Renal pelvis (tissue), 4 donors: ENCODE results near the gene FRMD5. TPM values are rescaled to one million over a fixed set of nuclear protein-coding genes. Genes with fewer than 3 reads are reported as not detected.

Experiments used
- DNase-seq: peaks from one replicate; pipeline ENCODE4 v3.0.0-alpha.2; 2013
- polyA plus RNA-seq, 3 donors: library from polyadenylated mRNA; unstranded; fragments of 120-200 nt; gene quantifications; one replicate each; pipeline ENCODE4 v1.2.1, GENCODE V29; 2013; ENCODE audit not compliant: insufficient read length in 3 of 3

The FRMD5 gene
- polyA plus RNA-seq, 3 donors = 1.1 to 2.7 (median 1.9) TPM

DNA sequence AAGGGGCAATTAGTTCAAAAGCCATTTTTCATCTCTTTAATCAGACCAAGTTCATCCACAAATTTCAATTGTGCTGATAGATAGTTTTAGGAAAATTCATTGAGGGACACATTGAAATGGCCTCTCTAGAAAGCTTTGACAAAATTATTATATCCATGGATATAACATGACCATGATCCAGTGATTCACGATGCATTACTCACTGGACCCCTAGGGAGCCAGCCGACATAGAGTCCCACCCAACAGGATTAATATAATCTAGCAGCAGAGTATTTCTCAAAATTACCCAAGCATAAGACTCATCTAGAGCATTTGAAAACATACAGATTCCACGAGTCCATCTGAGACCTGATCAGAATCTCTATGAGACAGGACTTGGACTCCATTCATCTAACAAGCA, 100.3 kb downstream of the FRMD5 start:
- DNase-seq = no peak

DNA sequence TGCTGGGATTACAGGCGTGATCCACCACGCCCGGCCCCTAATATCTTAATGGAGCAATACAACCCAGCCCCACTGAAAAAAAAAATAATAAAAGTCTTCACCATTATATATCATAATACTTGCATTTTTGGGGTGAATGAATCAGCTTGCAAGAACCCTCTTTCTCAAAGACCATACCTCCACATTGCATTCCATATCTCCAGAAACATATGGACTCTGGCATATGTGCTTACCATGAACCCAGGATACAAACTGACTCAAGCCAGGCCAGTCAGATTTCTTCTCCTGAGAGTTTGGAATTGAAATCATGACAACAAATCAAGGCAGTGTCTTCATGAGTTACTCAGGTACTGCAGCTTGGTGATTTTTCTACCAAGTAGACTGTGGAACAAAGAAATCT, 101.2 kb downstream of the FRMD5 start:
- DNase-seq = no peak

DNA sequence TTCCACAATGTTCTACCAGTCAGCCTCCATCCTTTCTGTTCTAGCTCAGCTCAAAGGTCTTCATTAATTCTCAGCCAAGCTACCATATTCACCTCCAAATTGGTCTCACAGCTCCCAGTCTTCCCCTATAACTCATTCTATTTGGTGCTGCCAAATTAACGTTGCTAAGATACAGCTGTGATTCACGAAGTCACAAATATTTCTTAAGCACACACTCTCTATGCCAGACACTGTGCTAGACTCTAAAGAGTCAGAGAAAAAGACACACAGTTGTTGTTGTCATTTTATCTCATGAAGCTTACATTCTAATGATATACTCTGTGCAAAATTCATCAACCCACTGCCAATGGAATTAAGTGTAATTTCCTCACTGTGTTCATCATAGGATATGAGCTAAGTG, 102.8 kb downstream of the FRMD5 start:
- DNase-seq = no peak

DNA sequence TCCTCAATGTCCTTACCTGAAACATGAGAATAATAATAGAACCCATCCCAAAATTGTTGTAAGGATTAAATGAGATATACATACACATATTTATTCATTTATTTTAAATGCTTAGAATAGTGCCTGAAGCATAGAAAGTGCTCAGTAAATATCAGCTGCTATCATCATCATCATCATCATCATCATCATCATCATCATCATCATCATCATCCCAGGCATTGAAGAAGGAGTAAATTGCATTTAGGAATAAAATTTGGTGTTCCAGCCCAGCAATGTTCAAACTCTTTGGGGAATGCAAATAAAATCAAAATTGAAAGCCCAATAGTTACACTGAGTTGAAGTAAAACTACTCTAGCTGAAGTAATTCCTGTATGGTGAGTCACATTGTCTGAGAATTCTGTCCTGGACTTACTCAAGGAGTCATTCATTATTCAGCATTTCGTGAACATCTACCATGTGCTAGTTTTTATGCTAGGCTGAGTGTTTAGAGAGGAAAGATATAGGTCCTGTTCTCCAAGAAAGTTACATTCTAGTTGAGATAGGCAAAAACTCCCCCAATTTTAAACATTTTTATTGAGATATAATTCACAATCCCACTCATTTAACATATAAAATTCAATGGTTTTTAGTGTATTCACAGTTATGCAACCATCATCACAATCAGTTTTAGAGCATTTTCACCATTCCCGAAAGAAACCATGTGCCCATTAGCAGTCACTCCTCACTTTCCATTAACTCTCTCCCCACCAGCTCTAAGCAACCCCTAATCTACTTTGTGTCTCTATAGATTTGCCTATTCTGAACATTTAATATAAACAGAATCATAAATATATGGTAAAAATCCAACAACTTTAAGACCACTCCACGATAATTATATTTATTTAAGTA, 107.2 kb downstream of the FRMD5 start:
- DNase-seq = no peak

DNA sequence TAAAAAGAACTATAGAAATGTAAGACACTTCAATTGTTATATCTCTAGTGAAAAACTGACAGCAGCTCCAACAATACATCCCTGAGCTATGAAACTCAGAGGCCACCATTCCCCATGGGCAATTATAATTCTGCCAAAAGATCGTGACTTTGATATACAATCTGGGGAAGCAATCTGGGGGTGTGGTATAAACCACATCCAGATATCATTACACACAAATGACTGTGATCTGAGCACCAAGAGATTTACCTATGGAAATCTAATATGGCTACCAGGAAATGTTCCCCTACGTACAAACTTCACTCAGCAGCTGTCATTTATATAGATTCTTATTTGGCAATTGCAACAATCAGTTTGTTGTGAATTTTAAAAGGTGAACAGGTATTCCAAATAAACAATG, 110.3 kb downstream of the FRMD5 start:
- DNase-seq = no peak

DNA sequence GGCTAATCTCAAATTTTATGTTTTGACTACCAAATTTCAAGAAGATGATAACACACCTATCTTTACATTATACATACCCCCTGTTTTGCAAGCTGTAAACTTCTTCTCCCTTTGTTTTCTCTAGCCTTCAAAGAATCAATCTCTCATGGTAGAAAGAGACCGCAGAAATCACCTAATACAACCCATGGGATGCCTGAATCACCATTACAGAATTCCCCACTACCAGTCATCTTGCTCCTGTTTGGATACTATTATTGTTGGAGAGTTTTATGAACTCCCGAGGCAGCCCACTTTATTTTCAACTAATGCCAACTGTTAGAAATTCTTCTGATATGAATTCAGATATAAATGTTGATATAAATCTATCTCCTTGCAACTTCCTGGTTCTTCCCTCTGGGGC, 110.9 kb downstream of the FRMD5 start:
- no peak for DNase-seq

DNA sequence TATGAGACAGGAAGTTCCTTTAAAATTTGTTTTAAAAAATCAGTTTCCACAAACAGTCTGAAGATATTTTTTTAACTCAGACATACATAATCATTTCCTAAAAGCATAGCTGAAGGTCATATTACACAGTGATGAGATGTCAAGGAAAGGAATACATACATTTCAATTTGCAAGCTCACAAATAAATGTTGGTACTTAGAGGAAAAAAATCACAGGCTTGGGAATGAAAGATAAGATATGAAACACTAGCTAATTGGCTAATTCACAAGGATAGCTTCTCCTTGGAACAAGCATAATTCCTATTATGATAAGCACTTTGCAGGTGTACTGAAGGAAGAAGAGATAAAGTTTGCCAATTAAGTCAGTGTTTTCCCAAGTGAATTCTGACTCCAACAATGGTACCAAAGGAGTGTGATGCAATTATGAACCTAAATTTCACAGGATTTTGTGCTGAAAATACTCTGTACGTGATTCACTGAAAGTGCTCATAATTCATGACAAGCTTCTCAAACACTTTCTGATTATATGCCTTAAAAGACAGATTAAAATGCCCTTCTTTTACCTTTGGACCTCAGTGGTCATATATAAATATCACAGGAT, 112.4 kb downstream of the FRMD5 start:
- DNase-seq = no peak

DNA sequence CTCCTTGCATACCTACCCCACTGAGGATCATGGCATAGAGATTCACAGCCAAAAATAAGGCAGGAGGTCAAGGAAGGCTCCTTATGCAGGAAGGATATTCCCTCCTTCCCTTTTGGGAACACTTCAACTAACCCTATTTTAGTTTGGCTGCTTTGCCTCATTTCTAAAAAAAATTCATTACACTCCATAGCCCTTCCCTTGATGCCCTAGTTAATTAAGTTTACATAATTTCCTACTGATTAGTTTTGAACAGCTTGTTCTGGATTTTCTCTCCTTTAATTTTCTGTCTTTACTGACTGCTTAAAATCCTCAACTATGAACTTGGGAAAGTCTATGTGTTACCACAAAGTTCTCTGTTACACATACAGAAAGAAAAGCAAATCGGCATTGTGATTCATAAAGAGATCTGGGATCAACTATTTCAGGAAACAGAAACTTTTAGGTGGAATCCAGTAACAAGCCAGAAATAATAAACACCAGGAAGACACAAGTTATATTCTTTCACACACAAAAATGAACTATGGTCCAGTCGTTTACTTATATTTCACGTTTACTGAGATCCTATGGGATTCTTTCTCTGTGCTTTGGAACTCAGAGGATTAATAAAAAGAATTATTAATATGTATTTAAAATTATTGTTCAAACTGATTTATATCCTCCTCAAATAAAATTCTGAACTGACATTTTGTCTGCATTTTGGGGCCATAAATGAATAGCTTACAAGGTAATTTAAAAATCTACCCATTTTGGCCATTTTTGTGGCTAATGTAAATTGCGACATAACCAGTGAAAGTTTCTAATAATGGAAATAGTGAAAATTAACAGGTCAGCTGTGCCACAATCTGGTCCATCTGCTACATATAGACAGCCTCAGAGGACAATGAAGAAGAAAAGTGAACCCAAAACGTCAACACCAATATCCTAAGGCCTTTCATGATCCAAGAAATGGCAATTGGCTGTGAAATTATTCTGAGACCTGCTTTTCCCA, 113.8 kb downstream of the FRMD5 start:
- no peak for DNase-seq

DNA sequence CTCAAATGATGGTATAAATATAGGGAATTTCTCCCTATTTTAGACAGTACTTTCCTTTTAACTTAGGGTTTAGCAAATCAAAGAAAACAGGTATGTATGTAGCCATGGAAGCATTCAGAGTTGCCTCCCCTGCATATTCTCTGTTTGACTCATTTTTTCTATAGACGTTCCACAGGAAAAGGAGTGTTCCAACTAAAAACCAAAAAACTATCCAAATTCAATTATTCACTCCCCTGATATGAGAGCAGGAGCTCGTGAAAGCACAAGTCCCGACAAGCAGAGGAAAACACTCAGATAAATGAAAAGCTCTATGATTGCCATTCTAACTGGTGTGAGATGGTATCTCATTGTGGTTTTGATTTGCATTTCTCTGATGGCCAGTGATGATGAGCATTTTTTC, 119.5 kb downstream of the FRMD5 start:
- no peak for DNase-seq

DNA sequence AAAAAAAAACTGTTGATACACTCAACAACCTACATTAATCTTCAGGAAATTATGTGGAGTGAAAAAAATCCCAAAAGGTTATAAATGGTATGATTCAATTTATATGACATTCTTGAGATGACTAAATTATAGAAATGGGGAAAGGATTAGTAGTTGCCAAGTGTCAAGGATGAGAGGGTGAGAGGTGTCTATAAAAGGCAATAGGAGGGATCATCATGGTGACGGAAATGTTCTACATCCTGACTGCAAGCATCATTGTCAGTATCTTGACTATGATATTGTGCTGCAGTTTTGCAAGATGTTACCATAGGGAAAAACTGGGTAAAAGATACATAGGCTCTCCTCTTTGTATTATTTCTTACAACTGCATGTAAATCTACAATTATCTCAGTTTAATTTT, 125.6 kb downstream of the FRMD5 start:
- no peak for DNase-seq

DNA sequence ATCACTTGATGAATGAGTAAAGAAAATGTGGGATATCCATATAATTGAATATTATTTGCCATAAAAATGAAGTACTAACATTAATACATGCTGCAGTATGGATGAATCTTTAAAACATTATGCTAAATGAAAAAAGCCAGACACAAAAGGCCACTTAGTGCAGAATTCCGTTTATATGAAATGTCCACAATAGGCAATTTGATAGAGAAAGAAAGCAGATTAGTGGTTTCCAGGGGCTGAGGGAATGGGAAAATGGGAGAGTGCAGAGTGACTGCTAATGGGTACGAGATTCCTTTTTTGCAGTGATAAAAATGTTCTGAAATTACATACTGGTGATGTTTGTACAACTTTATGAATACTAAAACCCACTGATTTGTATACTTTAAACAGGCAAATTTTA, 126.7 kb downstream of the FRMD5 start:
- no peak for DNase-seq

DNA sequence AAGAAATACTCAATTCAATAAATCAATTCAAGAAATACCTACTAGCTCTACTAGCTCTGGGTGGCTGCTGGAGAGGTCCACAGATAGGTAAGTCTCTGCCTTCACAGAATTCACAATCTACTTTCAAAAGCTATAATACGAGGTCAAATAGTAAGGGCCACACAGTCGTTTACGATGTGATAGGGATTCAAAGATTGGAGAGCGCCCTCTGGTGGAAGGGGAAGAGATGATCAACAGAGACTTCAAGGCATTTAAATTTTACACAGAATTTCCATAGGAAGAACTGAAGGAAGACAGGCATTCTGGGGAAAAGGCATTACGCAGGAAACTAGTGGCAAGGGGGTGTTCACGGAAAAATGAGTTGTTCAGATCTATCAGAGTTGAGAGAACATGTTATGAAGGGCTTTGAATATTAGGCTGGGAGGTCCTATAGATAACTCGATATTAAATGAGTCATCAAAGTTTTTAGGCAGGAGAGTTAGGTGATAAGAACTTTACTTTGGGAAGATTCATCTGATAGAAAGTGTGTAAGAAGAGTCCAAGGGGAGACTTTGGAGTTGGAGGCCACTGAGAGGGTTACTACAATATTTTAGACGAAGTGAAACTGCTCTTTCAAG, 128.8 kb downstream of the FRMD5 start:
- peak; percentile 24 for DNase-seq

DNA sequence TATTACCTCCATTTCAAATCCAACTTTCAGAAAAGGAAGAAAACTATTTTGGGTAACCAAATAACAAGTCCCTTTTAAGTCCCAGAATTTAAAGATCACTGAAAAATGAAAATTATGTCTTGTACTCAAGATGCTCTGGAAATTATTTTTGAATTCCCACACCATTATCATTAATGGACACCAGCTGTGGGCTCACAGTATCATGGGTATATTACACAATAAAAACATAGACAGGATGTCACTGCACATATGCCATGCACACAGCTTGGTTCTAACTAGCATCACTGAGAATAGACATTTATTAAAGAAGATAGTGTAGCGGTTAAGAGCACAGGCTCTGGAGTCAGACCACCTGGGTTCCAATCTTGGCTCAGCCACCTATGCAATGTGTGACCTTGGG, 130.4 kb downstream of the FRMD5 start:
- no peak for DNase-seq

DNA sequence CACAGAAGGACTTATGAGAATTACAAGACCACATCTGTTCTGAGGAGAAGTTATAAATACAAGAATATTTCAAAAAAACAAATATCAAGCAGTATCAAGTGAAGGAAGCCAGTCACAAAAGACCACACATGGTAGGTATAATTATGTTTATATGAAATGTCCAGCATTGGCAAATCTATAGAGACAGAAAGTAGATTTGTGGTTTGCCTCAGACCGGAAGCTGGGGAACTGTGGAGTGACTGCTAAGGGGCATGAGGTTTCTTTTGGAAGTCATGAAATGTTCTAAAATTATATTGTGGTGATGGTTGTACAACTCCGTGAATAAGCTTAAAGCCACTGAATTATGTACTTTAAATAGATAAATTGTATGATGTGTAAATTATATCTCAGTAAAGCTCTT, 136.9 kb downstream of the FRMD5 start:
- DNase-seq = no peak

DNA sequence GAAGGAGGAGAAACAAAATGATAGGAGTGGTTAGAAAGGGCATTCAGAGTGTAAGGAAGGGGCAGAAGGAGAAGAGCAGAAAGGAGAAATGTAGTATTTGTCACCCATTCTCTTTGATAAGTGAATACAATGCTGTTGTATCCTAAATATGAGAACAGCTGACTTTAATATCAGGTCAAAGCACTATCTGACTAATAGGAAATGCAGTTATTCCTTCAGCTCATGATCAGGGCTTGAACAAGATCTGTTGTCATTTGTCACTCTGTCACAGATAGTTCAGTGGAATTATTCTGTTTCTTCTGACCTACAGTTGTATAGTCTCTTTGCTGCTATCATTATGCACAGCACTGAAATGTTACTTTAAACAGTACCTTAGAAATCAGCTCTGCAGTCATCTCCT, 149.4 kb downstream of the FRMD5 start:
- no peak for DNase-seq

DNA sequence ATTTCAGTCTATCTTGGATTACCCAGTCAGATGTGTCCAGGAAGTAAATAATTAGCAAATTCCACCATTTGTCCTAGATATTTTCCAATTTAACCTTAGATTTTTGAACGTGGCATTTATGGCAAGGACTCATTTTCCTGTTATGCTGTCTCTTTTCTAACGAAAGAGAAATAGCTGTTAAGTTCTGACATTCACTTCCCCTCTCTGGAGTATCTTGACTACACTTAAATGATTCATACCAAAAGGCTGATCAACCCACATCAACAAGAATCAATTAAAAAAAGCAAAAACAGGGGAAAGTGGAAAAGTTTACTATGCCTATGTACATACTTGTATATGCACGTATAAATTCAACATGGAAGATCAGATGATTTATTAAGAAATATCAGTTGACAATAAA, 149.9 kb downstream of the FRMD5 start:
- no peak for DNase-seq

DNA sequence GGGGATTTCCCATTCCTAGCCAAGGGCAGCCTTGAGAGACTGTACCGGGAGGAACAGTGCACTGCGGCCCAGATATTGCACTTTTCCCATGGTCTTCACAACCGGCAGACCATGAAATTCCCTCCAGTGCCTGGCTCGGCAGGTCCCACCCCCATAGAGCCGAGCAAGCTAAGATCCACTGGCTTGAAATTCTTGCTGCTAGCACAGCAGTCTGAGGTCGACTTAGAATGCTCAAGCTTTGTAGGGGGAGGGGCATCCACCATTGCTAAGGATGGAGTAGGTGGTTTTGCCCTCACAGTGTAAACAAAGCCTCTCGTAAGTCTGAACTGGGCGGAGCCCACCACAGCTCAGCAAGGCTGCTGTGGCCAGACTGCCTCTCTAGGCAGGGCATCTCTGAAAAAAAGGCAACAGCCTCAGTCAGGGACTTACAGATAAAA, 156.3 kb downstream of the FRMD5 start:
- DNase-seq = no peak

DNA sequence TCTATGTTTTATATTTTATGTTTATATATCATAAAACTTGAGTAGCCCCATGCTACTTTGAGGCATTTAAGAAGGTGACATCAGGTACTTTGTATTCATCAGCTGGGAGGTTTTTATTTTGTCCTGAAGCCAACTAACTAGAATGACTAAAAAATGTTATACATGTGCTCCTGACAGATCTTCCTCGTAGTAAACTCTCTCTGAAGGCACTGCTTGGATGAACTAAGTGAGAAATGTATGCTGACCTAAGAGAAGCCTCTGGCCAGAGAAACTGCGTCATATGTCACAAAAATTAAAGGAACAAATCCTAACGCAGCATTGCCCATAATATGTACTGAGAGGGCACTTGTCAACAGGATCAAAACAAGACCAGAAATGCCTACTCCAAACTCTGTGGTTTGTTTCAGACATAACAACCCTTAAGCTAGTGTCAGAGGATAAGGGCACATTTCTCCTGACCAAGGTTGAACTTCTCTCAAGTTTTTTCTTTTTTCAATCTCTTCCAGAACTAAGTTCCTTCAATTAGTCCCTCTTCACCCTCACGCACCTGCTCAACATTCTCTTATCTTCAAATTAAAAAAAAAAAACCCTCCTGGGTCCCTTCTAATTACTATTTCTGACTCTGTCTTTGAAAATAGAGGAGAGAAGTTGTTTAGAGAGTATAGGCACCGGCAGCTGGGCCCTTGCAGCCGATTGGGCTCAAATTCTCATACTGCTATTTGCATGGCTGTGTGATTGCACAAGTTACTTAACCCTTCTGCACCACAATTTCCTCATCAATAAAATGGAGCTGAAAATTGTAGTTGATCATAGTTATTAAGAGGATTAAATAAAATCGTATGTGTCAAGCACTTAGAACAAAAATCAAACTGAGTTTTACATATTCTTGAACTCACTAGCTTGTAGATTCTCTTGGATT, 159.0 kb downstream of the FRMD5 start:
- no peak for DNase-seq

DNA sequence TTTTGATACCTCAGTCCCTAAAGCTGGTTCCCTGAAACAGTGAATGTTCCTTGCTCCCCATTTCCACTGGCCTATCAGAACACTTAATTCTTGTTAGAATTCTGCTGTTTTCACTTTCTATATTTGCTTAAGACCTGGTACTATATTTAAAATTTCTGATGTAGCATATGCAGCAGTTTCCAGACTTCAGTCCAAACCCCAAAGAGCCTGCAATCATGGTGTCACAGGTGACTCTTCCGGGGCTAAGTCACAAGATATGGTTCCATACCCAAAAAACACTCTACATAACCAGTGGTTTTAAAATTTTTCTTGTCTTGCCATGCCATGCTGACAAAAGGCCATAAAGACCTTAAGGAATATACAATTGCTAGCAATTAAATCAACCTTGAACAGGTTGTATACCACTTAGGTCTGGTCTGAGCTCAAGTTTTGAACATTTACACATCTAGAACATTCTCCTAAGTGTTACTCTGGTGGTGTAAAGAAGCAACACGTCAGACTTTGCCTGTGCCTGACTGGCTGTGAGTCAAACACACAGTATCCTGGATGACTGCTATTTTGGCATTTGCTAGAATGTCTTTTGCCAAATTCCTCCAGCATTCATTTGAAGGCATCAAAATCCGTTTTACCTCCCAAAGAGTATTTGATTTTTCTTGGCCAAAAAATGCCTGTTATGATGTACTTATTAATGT, 160.0 kb downstream of the FRMD5 start:
- DNase-seq = no peak

DNA sequence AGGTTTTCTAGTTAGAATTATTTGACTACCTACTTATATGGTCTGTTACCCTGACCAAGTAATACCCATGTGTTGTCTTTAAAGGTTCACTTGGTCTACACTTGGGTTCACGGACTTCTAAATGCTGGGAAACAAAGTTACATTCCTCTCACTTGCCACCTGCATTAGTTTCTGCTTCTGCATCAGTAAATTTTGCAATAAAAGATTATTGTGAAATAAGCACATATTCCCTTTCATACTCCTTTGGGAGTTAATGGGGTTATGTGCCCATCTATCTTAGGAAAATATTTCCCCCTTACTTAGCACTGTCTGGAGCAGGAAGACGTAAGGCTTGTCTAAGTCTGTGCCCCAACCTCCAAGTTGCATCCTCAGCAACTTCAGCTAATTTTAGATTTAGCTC, 160.7 kb downstream of the FRMD5 start:
- no peak for DNase-seq
